H1 (cell line): ENCODE data around the gene UBE2I. TPM values are rescaled to one million over a fixed set of nuclear protein-coding genes. Genes with fewer than 3 reads are reported as not detected.

Experiments
- CTCF ChIA-PET: fragments of 300-600 bp; sonication (Branson Sonifier 250); formaldehyde crosslinking; loops from one replicate; lab custom pipeline; 2021; ENCODE audit not compliant: partially characterized antibody; lab: Charles Lee
- POLR2A ChIA-PET: fragments of 300-600 bp; sonication (Branson Sonifier 250); formaldehyde crosslinking; loops from one replicate; lab custom pipeline; 2021; ENCODE audit warnings: inconsistent platforms; ENCODE audit not compliant: partially characterized antibody; lab: Charles Lee
- DNase-seq, 2 experiments: peaks; one replicate each; pipeline versions ENCODE4 v3.0.0 to v3.0.0-alpha.2; 2010 to 2022; ENCODE audit warnings: low spot score in 2 of 2, low read depth in 1 of 2, mixed read lengths in 1 of 2
- FAIRE-seq: peaks from 2 replicates; lab custom pipeline; 2011; peaks lifted over from hg19 to GRCh38; lab: Jason Lieb, UNC
- H2AFZ ChIP-seq: 2 replicates; pipeline ENCODE4 v1.8.1; 2012; ENCODE audit warnings: low read length, inconsistent platforms
- H2AK5ac ChIP-seq: 2 replicates; pipeline ENCODE4 v1.6.1; 2013; ENCODE audit warnings: low read depth, low read length
- H2BK120ac ChIP-seq: replicated peaks from 2 replicates; pipeline ENCODE3; 2013; ENCODE audit warnings: low read depth, low read length, inconsistent platforms
- H2BK12ac ChIP-seq: 2 replicates; pipeline ENCODE4 v1.6.1; 2013; ENCODE audit warnings: low read depth, low read length
- H2BK15ac ChIP-seq: 2 replicates; pipeline ENCODE4 v1.6.1; 2013; ENCODE audit warnings: low read length
- H2BK20ac ChIP-seq: 2 replicates; pipeline ENCODE4 v1.6.1; 2013; ENCODE audit warnings: low read length
- H2BK5ac ChIP-seq: 2 replicates; pipeline ENCODE4 v1.6.1; 2013; ENCODE audit warnings: low read depth, low read length
- H3K14ac ChIP-seq: 2 replicates; pipeline ENCODE4 v1.6.1; 2013; ENCODE audit warnings: inconsistent platforms; ENCODE audit not compliant: insufficient read length
- H3K18ac ChIP-seq: 2 replicates; pipeline ENCODE4 v1.6.1; 2013; ENCODE audit warnings: low read length; ENCODE audit errors: extremely low read depth
- H3K23ac ChIP-seq: 2 replicates; pipeline ENCODE4 v1.6.1; 2013; ENCODE audit warnings: inconsistent platforms; ENCODE audit not compliant: insufficient read length
- H3K23me2 ChIP-seq: 2 replicates; pipeline ENCODE4 v1.6.1; 2013; ENCODE audit warnings: low read depth, low read length
- H3K27ac ChIP-seq: 2 replicates; pipeline ENCODE4 v1.6.1; 2011; ENCODE audit warnings: low read depth, low read length, inconsistent platforms
- H3K27me3 ChIP-seq, 4 experiments: replicated peaks in 1 of 4; 1 replicate in 1 of 4; 2 replicates in 3 of 4; pipeline versions ENCODE4 v1.6.1 to v1.8.1; 2011 to 2013; ENCODE audit warnings: low read length in 3 of 4, mild to moderate bottlenecking in 3 of 4, inconsistent platforms in 2 of 4, mixed read lengths in 2 of 4, moderate library complexity in 1 of 4; ENCODE audit not compliant: control insufficient read depth in 3 of 4, insufficient read depth in 3 of 4; ENCODE audit errors: extremely low read depth in 1 of 4
- H3K36me3 ChIP-seq, 4 experiments: 2 replicates each; pipeline versions ENCODE4 v1.6.1 to v1.8.1; 2011 to 2013; ENCODE audit warnings: mild to moderate bottlenecking in 4 of 4, low read length in 3 of 4, moderate library complexity in 2 of 4, control low read depth in 1 of 4, inconsistent platforms in 1 of 4; ENCODE audit not compliant: insufficient read depth in 4 of 4, control insufficient read depth in 2 of 4
- H3K4ac ChIP-seq: replicated peaks from 2 replicates; pipeline ENCODE3; 2013; ENCODE audit warnings: low read length, low read depth, mixed read lengths, inconsistent platforms; ENCODE audit not compliant: insufficient read length
- H3K4me1 ChIP-seq, 4 experiments: replicated peaks in 1 of 4; 1 replicate in 1 of 4; 2 replicates in 3 of 4; pipeline versions ENCODE4 v1.6.1 to v1.8.1; 2011 to 2013; ENCODE audit warnings: low read length in 3 of 4, inconsistent platforms in 2 of 4, mixed read lengths in 1 of 4; ENCODE audit not compliant: insufficient read depth in 4 of 4, control insufficient read depth in 3 of 4
- H3K4me2 ChIP-seq, 2 experiments: 2 replicates each; pipeline versions ENCODE4 v1.6.1 to v1.8.1; 2011 to 2013; ENCODE audit warnings: low read depth in 2 of 2, low read length in 2 of 2, control low read depth in 1 of 2, inconsistent platforms in 1 of 2, mild to moderate bottlenecking in 1 of 2; ENCODE audit not compliant: insufficient read depth in 1 of 2
- H3K4me3 ChIP-seq, 4 experiments: fragments of 200-600, 300-600 bp in 1 of 4; sonication (generic), shearing (Covaris generic), sonication (Bioruptor Twin) in 1 of 4; 2 replicates each; pipeline versions ENCODE4 v1.5.1 to v1.8.1; 2011 to 2016; ENCODE audit warnings: low read length in 4 of 4, low read depth in 3 of 4, control low read depth in 2 of 4, inconsistent platforms in 2 of 4, mild to moderate bottlenecking in 2 of 4, mixed read lengths in 1 of 4, moderate library complexity in 1 of 4; ENCODE audit not compliant: insufficient read depth in 2 of 4; ENCODE audit errors: extremely low read depth in 1 of 4
- H3K56ac ChIP-seq: replicated peaks from 2 replicates; pipeline ENCODE3; 2013; ENCODE audit warnings: low read depth, mild to moderate bottlenecking, mixed read lengths, low read length, inconsistent platforms; ENCODE audit not compliant: insufficient read length
- H3K79me1 ChIP-seq: 2 replicates; pipeline ENCODE4 v1.6.1; 2013; ENCODE audit warnings: low read depth, low read length, control low read depth
- H3K79me2 ChIP-seq, 2 experiments: 2 replicates each; pipeline versions ENCODE4 v1.6.1 to v1.8.1; 2012 to 2013; ENCODE audit warnings: low read length in 2 of 2, mild to moderate bottlenecking in 2 of 2, inconsistent platforms in 1 of 2; ENCODE audit not compliant: insufficient read depth in 2 of 2, control insufficient read depth in 1 of 2
- H3K9ac ChIP-seq, 4 experiments: replicated peaks in 1 of 4; 1 replicate in 1 of 4; 2 replicates in 3 of 4; pipeline versions ENCODE4 v1.6.1 to v1.8.1; 2011 to 2013; ENCODE audit warnings: low read depth in 3 of 4, low read length in 3 of 4, control low read depth in 2 of 4, mild to moderate bottlenecking in 2 of 4, moderate library complexity in 2 of 4, inconsistent platforms in 1 of 4; ENCODE audit errors: extremely low read depth in 1 of 4
- H3K9me3 ChIP-seq, 2 experiments: 2 replicates each; pipeline versions ENCODE4 v1.6.1 to v1.8.1; 2012 to 2013; ENCODE audit warnings: mild to moderate bottlenecking in 2 of 2, moderate library complexity in 2 of 2, control low read depth in 1 of 2, inconsistent platforms in 1 of 2, low read depth in 1 of 2, low read length in 1 of 2, mixed read lengths in 1 of 2; ENCODE audit not compliant: insufficient read depth in 2 of 2
- H4K20me1 ChIP-seq, 2 experiments: replicated peaks in 1 of 2; 2 replicates each; pipeline versions ENCODE3 to v1.8.1; 2011 to 2013; ENCODE audit warnings: inconsistent platforms in 2 of 2, low read length in 2 of 2, mild to moderate bottlenecking in 1 of 2; ENCODE audit not compliant: insufficient read depth in 2 of 2, control insufficient read depth in 1 of 2
- H4K5ac ChIP-seq: 2 replicates; pipeline ENCODE4 v1.6.1; 2013; ENCODE audit warnings: low read length, low read depth, mixed read lengths, inconsistent platforms; ENCODE audit not compliant: insufficient read length
- H4K8ac ChIP-seq: 2 replicates; pipeline ENCODE4 v1.8.0; 2013; ENCODE audit warnings: mild to moderate bottlenecking, moderate library complexity, low read length, inconsistent platforms; ENCODE audit not compliant: insufficient read depth; ENCODE audit errors: extremely low read depth
- H4K91ac ChIP-seq: replicated peaks from 2 replicates; pipeline ENCODE3; 2013; ENCODE audit warnings: low read length, mixed read lengths, inconsistent platforms; ENCODE audit not compliant: insufficient read length
- SIN3A ChIP-seq, 2 experiments: IDR thresholded peaks in 1 of 2; conservative IDR thresholded peaks in 1 of 2; 2 replicates each; pipeline ENCODE4 v1.6.1; 2011 to 2012; ENCODE audit warnings: low read length in 2 of 2, improper control_type of control experiment in 1 of 2, low read depth in 1 of 2, mild to moderate bottlenecking in 1 of 2
- ZNF274 ChIP-seq: IDR thresholded peaks from 2 replicates; pipeline ENCODE4 v1.7.0; 2012; ENCODE audit warnings: low read length, borderline replicate concordance; ENCODE audit errors: extremely low read depth
- WGBS, 2 experiments: shearing (Covaris generic) in 1 of 2; methylation state at CpG; one replicate each; pipeline versions ENCODE4 v1.1.6 to v1.1.7; 2013 to 2015; ENCODE audit warnings: low lambda C conversion rate in 2 of 2, mixed read lengths in 2 of 2, inconsistent platforms in 1 of 2, low coverage in 1 of 2, missing lambda C conversion rate in 1 of 2; ENCODE audit not compliant: insufficient replicate concordance in 2 of 2, insufficient coverage in 1 of 2, insufficient read length in 1 of 2; ENCODE audit errors: extremely low coverage in 1 of 2, missing lambda C conversion rate in 1 of 2; 5-methylcytosine and 5-hydroxymethylcytosine counted together
- polyA plus RNA-seq, 7 experiments: library from polyadenylated mRNA; depleted of rRNA in 3 of 7; stranded (reverse) in 5 of 7; unstranded in 2 of 7; fragments of >200 nt in 5 of 7; fragments of 200-250 nt in 2 of 7; gene quantifications; 1 replicate in 5 of 7; 2 replicates in 1 of 7; 4 replicates in 1 of 7; pipeline versions ENCODE4 v1.2.1 to v1.2.3, GENCODE V29; 2011 to 2013; ENCODE audit warnings: missing spikeins in 2 of 7, mixed read lengths in 2 of 7
- total RNA-seq: library from RNA; stranded (reverse); fragmentation: NEBNext Ultra II Directional; extraction: Animal tissue kit (Norgen Biotek cat#: 25700); gene quantifications from 2 replicates; pipeline ENCODE4 v1.2.1, GENCODE V29; 2021
- TF ChIP-seq, protein P1 (sequence below): IDR thresholded peaks from 2 replicates; pipeline ENCODE4 v1.6.1; 2012; ENCODE audit warnings: inconsistent platforms

UBE2I gene
- total and polyA plus RNA-seq, 2 of the 8 experiments (the other 6 are each of a cell fraction or from before 2014, with no cell fraction given), result 148 to 268 TPM

- Histone ChIP-seq H3K4ac (no peak overlapping the region), H4K5ac (no peak overlapping the region), H2BK12ac (no peak overlapping the region), H3K4me3 (peak overlapping the region; percentile 12 to 55 (median 26); a peak in 6 of 8 replicates), H3K56ac (no peak overlapping the region), H3K18ac (no peak overlapping the region; the same call in 1 of the 2 replicates), H3K27ac (no peak overlapping the region), H2BK20ac (no peak overlapping the region), H3K27me3 (peaks cover 7 to 39% (median 26%) of the 10 kb centered on the region in 4 experiments), H3K9ac (no peak overlapping the region), H3K36me3 (no peaks in the 10 kb centered on the region), H2BK120ac (no peak overlapping the region), H3K14ac (no peak overlapping the region), H3K4me2 (peak overlapping the region; percentile 51 to 73), H2AK5ac (no peak overlapping the region), H2BK15ac (no peak overlapping the region), H3K23ac (no peak overlapping the region), H4K20me1 (peaks cover 0 to 2% of the 10 kb centered on the region in 2 experiments), H3K79me1 (no peaks in the 10 kb centered on the region), H4K91ac (no peak overlapping the region), H2AFZ (no peak overlapping the region), H3K4me1 (peaks cover 3 to 24% (median 12%) of the 10 kb centered on the region in 4 experiments; a peak in 6 of 7 replicates), H3K9me3 (no peaks in the 10 kb centered on the region), H4K8ac (no peak overlapping the region), H2BK5ac (no peak overlapping the region), H3K79me2 (no peaks in the 10 kb centered on the region), H3K23me2 (peaks cover 3% of the 10 kb centered on the region; the same call in 1 of the 2 replicates)
- DNase-seq, result no peak
- FAIRE-seq, result no peak
- ChIA-PET POLR2A (interaction anchor here (0.6 to 1.3 kb wide), 5 partner anchors 12 to 887 kb away, joined by 3 read pairs; no protein-coding TSS in a partner anchor), CTCF (interaction anchor here (0.6 to 4.7 kb wide), 9 partner anchors 9 to 416 kb away, joined by 3 to 35 read pairs (median 4); partner anchors contain the start of gene MAPK8IP3)
- WGBS, 2 experiments, result 28% methylated on average over 4 of the region's 17 CpGs; no CpG with 5 or more reads in 1 of the 2 experiments
- TF ChIP-seq, protein P1, sequence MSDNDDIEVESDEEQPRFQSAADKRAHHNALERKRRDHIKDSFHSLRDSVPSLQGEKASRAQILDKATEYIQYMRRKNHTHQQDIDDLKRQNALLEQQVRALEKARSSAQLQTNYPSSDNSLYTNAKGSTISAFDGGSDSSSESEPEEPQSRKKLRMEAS, result 0 out of 2 replicates have a peak, but pooled peaks have one; percentile 18
- TF ChIP-seq SIN3A (conservative IDR thresholded peaks at IDR 0.05 in 1 of 2, IDR thresholded peaks at IDR 0.05 in 1 of 2; ENCODE audit: low read depth in 1 of 2, low read length in 2 of 2), result 0 out of 4 replicates have a peak, but pooled peaks of 1 of the 2 experiments have one; percentile 2
- TF ChIP-seq ZNF274, result no peak
Observed at GRCh38 chr16:1289477-1289866, 20.0 kb upstream of the UBE2I start.
